ENCODE data around the gene CDH12.

CDH12 gene

DNA sequence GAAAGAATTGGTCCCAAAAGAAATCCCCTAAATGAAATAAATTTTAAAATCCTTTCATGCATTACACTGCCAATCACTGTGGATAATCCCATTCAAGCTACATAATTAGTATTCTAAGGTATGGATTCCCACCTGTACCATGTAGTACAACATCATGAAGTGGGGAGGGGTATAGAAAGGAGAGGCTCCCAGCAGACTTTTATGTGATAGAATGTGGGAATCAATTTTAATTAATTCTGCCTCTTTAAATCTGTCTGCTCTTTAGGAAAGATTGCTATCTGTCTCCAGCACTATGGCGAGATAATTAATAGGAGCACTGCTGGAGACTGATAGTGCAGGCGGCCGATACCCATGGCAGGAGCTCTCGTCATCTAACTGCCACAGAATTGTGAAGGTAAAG is 95.4 kb downstream of the CDH12 start:
- no peak for DNase-seq

DNA sequence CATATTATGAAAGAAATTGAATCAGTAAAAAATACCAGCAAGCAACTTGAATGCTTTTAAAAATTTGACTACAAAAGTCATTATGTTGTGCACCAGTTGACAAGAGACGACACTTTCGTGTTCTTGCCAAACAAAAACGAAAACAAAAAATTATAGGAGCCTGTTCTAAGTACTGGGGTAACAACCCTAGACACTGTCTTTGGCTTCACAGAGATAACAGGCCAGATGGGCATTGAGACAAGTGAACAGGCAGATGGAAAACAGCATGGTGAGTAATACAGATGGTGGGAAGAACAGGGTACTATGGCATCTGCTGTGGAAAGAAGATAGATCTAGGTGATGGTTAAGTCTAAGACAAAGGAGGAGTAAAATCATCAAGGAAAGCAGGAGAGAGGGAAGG is 99.0 kb downstream of the CDH12 start:
- DNase-seq: no peak

DNA sequence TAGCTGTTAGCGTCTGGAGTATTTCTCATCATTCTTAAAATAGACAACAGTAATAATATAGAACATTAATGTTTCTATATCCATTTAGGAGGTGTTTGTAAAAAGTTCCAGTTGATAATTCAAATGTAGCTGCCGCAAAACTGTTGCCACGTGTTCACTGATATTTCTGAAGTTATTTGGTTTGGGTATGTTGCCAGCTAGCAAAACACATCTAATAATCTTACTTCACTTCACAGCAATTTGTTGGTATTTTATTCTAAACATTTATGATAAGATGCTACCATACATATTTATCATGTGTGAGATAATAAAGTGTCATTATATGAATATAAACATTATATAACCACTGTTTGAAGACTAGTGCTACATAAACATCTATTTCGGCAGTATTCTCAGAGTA is 101.6 kb downstream of the CDH12 start:
- no peak for DNase-seq

DNA sequence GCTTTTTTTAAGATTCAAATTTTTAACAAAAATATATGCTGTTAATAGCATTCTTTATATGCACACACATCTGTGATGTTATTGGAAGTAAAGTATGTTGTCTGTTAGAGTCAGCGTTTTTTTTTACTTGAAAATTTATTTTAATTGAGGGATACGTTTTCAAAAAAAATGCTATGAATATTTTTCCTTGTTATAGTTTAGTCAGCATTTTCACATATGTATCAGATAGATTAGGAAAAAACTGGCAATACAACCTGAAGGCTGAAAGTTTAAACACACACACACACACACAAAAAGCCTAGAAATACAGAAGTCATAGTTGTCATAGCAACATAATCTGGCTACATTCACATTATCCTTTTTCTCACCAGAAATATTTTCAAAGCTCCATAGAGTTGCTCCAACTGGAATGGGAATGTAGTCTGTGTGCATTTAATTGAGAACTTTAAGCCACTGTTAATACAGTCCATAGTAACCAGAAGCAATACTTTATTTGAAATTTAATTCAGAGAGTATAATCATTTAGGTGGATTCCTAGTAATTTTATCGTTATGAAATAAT is 116.6 kb downstream of the CDH12 start:
- DNase-seq: no peak

DNA sequence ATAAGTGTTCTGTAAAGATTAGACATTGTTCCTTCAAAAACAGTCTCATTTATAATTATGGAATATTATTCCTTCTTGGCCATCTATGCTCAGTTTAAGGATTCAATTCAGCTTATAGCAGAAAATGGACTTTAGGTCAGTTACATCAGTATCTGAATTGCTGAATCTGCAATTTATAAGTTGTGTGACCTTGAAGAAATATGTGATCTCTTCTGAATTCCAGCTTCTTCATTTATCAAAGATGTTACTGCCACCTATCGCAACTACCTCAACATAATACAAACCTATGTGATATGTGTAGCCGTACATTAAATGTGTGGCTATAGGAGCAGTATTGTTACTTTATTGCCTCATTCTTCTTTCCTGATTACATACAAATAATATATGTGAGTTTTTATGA is 118.2 kb downstream of the CDH12 start:
- DNase-seq: no peak

DNA sequence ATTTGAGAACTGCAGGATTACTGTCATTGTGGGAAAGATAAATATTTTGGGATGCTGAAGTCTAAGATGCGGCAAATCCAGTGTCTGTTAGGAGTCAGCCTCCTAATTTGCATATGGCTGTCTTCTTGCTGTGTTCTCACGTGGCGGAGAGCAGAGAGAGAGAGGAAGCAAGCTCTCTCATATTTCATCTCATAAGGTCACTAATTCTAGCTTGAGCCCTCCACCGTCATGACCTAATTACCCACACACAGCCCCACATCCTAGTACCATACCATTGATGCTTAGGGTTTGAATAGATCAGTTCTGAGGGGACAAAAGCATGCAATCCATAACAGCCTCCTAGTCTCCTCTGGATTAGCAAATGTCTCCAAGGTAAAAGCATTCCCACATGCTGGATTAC is 124.5 kb downstream of the CDH12 start:
- no peak for DNase-seq

DNA sequence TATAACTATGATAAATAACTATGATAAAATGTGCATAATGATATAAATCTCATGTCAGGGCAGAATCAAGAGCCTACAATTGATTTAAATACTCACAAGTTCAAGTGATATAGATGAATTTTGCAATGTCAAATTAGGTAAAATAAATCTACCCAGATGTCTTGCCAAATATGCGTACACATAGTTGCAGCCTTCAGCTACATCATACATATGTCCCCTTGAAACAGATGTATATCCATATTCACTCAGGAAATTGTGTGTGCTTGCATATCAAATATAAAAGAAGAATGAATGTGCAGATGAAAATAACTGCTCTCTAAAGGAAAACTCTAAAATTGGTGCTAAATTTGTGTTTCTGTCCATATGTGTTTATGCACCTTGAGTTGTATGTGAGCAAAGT is 130.7 kb downstream of the CDH12 start:
- DNase-seq: no peak

DNA sequence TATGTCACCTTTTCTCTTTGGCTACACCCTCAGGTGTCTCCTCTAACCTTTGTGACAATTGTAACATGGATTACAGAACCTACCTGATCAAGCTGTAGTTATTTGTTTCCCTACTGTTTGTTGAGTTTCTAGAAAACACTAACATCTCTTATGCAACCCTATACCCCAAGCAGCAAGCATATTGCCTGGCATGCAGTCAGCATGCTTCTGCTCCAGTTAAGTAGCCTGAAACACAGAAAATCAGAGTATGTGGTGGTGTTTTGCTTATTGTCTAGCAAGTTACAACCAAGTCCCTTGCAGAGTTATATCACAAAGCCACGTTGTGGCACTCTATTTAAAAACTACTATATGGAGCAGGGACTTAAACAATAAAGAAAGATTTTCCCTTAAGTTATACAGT is 131.1 kb downstream of the CDH12 start:
- no peak for DNase-seq

DNA sequence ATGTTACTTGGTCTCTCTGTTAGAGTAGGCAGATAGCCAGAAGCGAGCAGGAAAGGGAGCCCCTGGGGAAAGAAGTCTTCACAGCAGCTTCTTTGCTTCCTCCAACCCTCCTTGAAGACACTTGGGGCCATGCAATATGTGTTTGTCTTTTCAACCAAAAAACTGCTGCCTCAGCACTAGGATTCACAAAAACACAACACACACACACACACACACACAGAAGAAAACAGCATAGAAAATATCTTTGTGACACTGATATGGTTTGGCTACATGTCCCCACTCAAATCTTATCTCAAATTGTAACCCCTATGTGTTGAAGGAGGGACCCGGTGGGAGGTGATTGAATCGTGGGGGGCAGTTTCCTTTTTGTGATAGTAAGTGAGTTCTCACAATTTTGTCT is 133.3 kb downstream of the CDH12 start:
- DNase-seq: no peak

DNA sequence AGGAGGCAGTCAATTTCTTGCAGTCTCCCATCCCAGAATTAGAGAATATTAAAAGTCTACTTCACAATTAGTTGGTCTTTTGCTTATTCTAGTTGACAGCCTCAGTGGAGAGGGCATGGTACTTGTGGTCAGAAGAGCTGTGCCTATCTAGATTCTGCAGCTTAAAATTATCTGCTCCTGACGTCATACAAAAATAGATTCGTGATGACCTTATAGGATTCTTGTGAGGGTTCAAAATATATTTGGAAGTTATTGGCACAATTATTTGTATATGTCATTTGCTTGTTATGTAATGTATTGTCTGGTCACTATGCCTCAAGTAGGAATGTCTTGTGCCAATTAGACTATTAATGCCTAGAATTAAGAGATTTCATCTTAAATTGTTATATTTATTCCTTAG is 142.5 kb downstream of the CDH12 start:
- DNase-seq: no peak

DNA sequence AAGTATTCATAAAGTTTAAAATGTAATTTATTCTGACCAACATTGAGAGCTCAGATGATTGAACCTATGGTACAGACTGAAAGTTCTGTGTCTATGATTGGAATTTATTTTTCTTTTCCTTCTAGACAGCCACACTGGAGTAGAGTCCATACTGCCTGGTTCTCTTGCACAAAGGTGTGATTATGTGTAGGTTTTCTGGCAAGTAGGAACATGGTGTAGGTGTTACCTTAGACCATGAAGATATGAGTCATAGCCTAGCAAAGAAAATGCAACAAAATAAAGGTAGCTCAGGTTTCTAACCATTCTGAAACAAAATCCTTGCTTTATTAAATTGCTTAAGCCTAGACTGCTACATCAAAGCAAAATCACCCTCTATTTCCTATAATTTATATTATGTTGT is 143.4 kb downstream of the CDH12 start:
- DNase-seq: no peak

DNA sequence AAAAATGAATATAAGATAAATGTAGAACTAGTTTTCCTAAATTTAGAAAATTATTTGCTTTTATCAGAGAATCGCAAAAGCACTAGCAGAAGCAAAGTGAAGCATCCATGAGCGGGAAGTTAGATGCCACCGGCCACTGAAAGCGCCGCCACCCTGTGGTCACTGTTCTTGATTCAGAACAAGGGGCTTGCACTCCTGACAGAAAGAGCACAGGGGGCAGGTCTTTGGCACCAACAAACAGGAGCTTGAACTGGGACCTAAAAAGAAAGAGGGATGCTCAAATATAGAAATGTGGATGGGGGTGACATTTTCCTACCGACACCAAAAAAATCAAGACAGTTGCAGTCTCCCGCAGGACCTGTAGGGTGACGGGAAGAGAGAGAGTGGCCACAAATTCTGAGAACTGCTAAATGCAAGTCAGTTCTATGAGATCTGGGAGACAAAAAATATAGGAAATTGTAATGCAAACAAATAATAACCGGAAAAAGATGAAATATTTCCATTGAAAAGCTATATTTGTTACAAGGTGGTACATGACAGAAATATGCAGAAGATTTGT is 144.3 kb downstream of the CDH12 start:
- no peak for DNase-seq

DNA sequence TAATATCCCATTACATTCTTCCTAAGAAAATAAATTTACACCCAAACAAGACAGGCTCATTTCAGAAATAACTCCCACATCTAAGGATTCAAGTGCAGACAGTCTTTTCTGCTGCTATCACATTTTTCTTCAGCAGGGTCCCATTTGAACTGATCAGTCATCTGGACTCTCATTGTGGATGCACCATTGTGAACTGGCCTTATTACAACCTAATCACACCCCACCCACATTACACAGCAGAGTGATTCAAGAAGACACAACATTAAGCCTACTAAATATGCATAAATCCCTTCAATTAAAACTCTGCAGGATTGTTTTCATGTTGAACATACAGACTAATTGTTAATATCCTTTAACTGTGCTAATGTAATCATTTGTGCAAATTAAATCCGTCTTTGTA is 146.2 kb downstream of the CDH12 start:
- DNase-seq: no peak

DNA sequence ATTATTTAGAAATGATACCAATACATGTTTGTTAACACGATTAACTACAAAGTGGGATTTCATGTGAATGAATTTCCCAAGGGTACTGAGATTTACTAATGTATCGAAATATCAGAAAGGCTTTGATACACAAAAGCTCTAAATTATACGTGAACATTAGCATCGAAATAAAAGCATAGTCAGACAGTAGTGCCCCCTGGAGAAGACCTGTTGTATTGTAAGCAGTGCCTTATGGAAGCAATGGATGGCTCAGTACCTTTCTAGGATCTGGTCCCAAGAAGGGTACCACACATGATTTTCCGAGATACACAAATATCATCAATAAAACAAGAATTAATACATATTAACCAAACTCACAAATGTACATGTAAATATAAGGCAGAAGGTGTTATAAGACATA is 153.8 kb downstream of the CDH12 start:
- DNase-seq: no peak

DNA sequence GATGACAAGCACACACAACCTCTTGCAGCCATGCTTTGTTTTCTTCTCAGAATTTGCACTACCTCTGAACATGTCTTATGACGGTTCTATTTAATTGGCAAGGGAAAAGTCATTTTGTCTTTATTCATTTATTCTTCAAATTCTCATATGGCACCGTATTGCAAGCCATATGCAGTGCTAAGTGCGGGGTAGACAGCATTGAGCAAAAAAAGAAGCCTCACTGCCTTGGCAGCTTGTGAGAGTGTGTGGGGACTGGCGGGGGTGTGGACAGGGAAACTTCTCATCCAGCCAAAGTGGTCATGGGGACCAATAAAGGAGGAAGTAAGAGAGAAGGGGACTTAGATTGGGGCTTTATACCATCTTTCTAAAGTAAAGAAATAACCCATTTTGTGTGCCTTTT is 160.0 kb downstream of the CDH12 start:
- no peak for DNase-seq

DNA sequence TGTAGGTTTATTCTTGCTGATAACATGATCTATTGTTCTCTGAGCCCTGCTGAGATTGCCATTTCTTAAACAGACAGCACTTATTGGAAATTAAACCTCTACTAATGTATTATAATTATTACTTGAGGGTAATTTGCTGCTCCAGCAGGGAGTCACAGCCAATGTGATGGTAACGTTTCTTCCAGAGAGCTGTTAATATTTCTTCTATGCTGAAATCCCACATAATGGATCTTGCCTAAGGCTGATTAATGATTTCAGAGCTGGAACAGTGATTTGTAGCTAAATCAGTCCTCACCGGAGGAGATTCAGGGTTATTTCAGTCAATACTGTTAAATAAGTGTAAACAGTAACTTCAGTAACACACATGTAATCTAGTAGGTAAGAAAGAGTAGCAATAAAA is 170.1 kb downstream of the CDH12 start:
- no peak for DNase-seq

DNA sequence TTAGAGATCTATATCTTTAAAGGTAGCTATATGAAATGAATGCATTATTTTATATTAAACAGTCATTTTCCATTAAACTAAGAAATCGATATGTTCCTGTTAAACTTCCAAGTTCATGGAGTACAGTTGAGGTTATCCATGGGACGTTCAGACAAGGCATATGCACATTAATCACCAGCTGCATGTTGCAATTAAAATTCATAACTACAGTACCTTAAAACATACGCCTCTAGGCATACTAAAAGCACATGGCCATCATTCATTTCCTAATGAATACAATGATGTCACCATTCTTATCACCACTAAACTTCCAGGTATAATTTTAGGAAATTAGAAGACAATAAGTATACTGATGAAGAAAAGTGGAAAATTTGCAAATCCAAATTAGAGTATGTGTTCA is 174.3 kb downstream of the CDH12 start:
- no peak for DNase-seq

DNA sequence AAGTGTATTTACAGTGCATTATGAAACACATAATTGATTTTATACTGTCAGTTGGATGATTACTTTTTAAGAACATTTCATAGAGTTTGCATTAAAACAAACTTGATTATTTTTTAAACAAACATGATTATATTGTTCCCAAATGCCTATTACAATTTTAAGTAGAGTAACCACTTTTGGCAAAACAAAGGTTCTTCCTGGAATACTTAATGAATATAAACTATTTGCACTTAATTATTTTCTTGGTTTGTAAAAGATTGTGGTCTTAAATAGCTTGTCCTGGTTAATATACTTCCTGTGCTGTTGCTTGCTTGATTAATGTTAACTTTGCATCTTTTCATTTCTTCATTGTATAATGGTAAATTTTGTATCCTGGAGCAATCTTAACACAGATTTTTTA is 180.0 kb downstream of the CDH12 start:
- DNase-seq: no peak

DNA sequence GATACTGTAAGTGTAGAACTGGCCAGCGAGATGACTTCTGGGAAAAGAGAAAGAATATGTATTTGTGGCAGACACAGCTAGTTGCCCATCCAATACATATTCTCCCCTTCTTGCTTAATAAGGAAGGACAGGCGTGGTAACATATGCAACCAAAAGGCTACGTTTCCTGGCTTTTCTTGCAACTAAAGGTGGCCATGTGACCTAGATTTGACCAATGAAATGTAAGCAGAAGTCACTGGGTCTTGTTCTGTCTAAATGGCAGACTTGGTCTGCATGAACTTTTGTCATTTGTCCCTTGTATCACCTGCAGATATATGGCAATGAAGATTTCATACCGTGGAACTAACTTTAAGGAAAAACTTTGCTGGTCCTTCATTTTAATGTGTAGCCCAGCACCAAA is 183.8 kb downstream of the CDH12 start:
- no peak for DNase-seq

DNA sequence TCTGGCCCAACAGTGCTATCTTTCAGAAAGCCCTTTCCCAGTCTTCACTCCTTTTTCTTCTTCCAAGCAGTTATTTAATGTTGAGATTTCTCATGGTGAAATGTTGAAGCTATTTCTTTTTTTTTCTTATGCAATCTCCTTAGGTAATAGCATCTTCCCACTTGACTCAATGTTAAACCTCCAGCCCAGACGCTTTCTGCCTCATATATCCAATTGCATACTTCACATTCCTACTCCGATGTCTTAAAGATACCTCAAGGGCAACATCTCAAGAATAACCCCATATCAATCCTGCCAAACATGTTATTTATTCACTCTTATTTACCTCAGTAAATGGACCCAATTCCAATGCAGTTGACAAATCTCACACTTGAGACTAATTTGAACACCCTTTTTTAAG is 187.3 kb downstream of the CDH12 start:
- no peak for DNase-seq

DNA sequence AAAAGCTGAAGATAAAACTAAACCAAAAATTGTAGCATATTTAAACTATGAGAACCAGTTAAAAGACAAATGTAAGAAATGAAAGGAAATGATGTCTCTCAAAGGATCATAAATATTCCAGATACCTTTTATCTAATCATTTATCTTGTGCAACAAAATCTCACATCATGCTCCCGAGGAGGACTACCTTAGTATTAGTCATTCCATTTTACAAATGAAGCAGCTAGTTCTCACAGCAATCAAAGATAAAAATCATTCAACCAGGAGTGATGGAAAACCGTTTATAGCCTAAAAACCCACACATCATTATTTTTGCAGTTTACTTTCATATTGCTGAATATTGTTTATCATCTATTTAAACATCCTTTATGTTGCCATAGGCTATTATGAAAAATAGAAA is 190.0 kb downstream of the CDH12 start:
- no peak for DNase-seq

DNA sequence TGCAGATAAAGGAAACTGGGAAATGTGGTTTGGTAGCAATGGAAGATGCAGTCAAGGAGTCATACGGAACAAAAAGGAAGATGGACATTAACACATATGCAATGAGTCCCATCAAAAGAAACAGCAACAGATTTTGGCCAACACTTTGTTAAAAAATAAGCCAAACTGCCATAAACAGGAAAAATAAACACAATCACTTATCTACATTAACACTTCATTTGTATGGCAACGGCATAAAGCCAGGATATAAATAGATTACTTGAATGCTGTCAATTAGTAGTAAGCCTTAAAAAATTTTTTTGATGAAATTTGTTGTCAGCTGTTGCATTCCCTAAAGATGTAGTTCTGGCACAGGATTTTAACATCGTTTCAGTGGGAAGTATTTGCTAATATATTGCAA is 190.8 kb downstream of the CDH12 start:
- no peak for DNase-seq

DNA sequence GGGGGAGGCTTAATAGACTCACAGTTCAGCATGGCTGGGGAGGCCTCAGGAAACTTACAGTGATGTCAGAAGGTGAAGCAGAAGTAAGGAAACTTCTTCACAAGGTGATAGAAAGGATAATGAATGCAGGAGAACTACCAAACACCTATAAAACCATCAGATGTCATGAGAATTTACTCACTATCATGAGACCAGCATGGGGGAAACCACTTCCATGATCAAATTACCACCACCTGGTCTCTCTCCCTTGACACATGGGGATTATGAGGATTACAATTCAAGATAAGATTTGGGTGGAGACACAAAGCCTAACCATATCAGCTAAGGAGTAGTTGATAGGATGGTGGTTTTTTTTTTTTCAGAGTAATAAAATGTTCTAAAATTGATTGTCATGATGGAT is 201.8 kb downstream of the CDH12 start:
- DNase-seq: no peak

DNA sequence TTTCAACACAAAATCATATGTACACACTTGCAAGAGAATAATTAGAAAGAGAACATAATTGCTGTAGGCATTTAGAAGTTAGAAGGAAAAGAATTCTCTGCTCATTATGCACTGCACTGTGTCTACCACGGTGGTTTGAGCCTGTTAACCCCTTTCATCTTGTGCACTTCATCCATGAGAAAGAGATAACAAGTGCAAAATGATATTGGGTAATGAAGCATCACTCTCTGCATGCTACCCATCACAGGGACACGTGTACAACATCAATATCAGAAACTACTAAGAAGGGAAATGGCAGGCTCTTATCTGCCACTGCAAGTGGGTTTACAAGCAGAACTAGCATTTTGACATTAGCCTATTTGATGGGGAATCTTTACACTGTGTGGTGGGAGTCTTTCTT is 202.6 kb downstream of the CDH12 start:
- no peak for DNase-seq

DNA sequence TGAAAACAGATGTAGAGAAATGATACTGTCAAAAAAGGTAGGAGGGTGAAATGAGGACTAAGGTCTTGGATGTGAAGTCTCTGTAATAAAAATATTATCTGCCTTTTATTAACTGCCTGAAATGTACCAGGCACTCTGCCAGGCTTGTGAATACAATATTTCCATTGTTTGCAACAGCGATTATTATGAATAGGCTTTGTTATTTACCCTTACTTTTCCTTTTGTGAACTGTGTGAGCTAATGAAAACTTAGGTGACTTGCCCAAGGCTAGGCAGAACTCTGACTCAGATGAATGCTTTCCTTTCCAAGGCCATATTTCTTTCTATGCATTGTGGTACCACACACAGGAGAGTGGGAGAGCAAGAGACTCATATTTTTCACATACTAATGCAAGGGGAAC is 204.1 kb downstream of the CDH12 start:
- no peak for DNase-seq

DNA sequence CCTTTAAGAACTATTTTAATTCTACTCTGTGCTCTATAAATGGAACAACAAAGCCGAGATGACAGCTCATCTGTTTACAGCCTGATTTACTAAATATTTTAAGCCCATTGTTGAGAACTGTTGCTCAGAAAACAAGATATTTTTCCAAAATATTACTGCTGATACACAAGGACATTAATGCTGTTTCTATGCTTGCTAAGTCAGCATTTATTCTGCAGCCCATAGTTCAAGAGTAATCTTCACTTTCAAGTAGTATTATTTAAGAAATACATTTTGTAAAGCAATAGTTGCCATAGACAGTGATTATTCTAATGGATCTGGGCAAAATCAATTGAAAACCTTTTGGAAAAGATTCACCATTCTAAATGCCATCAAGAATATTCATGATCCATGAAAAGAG is 208.3 kb downstream of the CDH12 start:
- DNase-seq: no peak
